IPS-15b (cell line): ENCODE data around the gene AURKAIP1.
"Not testable (repeated sequence)": the region's sequence is repeated elsewhere in the genome, so short reads cannot be mapped to it uniquely, and the experiment has no call there.

Source experiments
- H3K27me3 ChIP-seq: one replicate; pipeline ENCODE4 v1.6.1; 2013; ENCODE audit warnings: low read length; ENCODE audit not compliant: control insufficient read depth, insufficient read depth
- H3K36me3 ChIP-seq: one replicate; pipeline ENCODE4 v1.6.1; 2013; ENCODE audit warnings: low read length; ENCODE audit not compliant: control insufficient read depth, insufficient read depth
- H3K4me1 ChIP-seq: one replicate; pipeline ENCODE4 v1.6.1; 2013; ENCODE audit warnings: mild to moderate bottlenecking, low read length; ENCODE audit not compliant: control insufficient read depth, insufficient read depth
- H3K4me3 ChIP-seq: one replicate; pipeline ENCODE4 v1.5.1; 2013; ENCODE audit warnings: low read depth, low read length
- H3K9ac ChIP-seq: one replicate; pipeline ENCODE4 v1.6.1; 2013; ENCODE audit warnings: low read depth, mild to moderate bottlenecking, low read length
- H3K9me3 ChIP-seq: one replicate; pipeline ENCODE4 v1.6.1; 2013; ENCODE audit warnings: mild to moderate bottlenecking, low read length; ENCODE audit not compliant: control insufficient read depth, insufficient read depth

The AURKAIP1 gene

GRCh38 chr1:1393014-1393413, 18.0 kb upstream of the AURKAIP1 start:
- H3K36me3 ChIP-seq = peaks cover 74% of the 10 kb centered on the region
- H3K9me3 ChIP-seq = no peaks in the 10 kb centered on the region
- H3K27me3 ChIP-seq = no peaks in the 10 kb centered on the region
- H3K4me1 ChIP-seq = peaks cover 2% of the 10 kb centered on the region
- H3K4me3 ChIP-seq = no peak overlapping the region
- H3K9ac ChIP-seq = no peak overlapping the region

GRCh38 chr1:1391225-1391624, 16.2 kb upstream of the AURKAIP1 start:
- Histone ChIP-seq H3K4me3 (no peak overlapping the region), H3K4me1 (no peaks in the 10 kb centered on the region), H3K36me3 (peaks cover 79% of the 10 kb centered on the region), H3K27me3 (no peaks in the 10 kb centered on the region), H3K9me3 (no peaks in the 10 kb centered on the region), H3K9ac (no peak overlapping the region)

- H3K4me1 ChIP-seq = no peaks in the 10 kb centered on the region
- no peak overlapping the region for H3K4me3 ChIP-seq
- H3K9ac ChIP-seq = no peak overlapping the region
- H3K36me3 ChIP-seq = peaks cover 84% of the 10 kb centered on the region
- H3K27me3 ChIP-seq = no peaks in the 10 kb centered on the region
- H3K9me3 ChIP-seq = no peaks in the 10 kb centered on the region
Measured at GRCh38 chr1:1390675-1391074, 15.7 kb upstream of the AURKAIP1 start.

GRCh38 chr1:1388078-1388472, 13.1 kb upstream of the AURKAIP1 start:
- H3K4me1 ChIP-seq = no peaks in the 10 kb centered on the region
- no peak overlapping the region for H3K4me3 ChIP-seq
- H3K27me3 ChIP-seq = no peaks in the 10 kb centered on the region
- H3K36me3 ChIP-seq = peaks cover 69% of the 10 kb centered on the region
- no peaks in the 10 kb centered on the region for H3K9me3 ChIP-seq
- H3K9ac ChIP-seq = no peak overlapping the region

GRCh38 chr1:1387098-1388077, 12.4 kb upstream of the AURKAIP1 start:
- H3K4me1 ChIP-seq = no peaks in the 10 kb centered on the region
- no peak overlapping the region for H3K4me3 ChIP-seq
- no peaks in the 10 kb centered on the region for H3K27me3 ChIP-seq
- peaks cover 62% of the 10 kb centered on the region for H3K36me3 ChIP-seq
- H3K9me3 ChIP-seq = no peaks in the 10 kb centered on the region
- H3K9ac ChIP-seq = no peak overlapping the region

- Histone ChIP-seq H3K9me3 (no peaks in the 10 kb centered on the region), H3K27me3 (no peaks in the 10 kb centered on the region), H3K4me1 (no peaks in the 10 kb centered on the region), H3K36me3 (peaks cover 49% of the 10 kb centered on the region), H3K4me3 (no peak overlapping the region), H3K9ac (no peak overlapping the region)
Measured at GRCh38 chr1:1385931-1386330, 10.9 kb upstream of the AURKAIP1 start.

GRCh38 chr1:1385339-1385738, 10.3 kb upstream of the AURKAIP1 start:
- H3K4me3 ChIP-seq, H3K9ac ChIP-seq, H3K4me1 ChIP-seq, H3K9me3 ChIP-seq, H3K27me3 ChIP-seq: not testable (repeated sequence)
- H3K36me3 ChIP-seq = peaks cover 46% of the 10 kb centered on the region

- no peaks in the 10 kb centered on the region for H3K9me3 ChIP-seq
- no peak overlapping the region for H3K4me3 ChIP-seq
- H3K27me3 ChIP-seq = no peaks in the 10 kb centered on the region
- H3K36me3 ChIP-seq = peaks cover 11% of the 10 kb centered on the region
- no peaks in the 10 kb centered on the region for H3K4me1 ChIP-seq
- H3K9ac ChIP-seq = no peak overlapping the region
Measured at GRCh38 chr1:1381294-1381693, 6.3 kb upstream of the AURKAIP1 start.

- Histone ChIP-seq H3K4me3 (no peak overlapping the region), H3K9ac (no peak overlapping the region), H3K27me3 (no peaks in the 10 kb centered on the region), H3K4me1 (no peaks in the 10 kb centered on the region), H3K36me3 (peaks cover 7% of the 10 kb centered on the region), H3K9me3 (no peaks in the 10 kb centered on the region)
Measured at GRCh38 chr1:1380860-1381259, 5.9 kb upstream of the AURKAIP1 start.

- no peak overlapping the region for H3K4me3 ChIP-seq
- no peak overlapping the region for H3K9ac ChIP-seq
- no peaks in the 10 kb centered on the region for H3K27me3 ChIP-seq
Measured at GRCh38 chr1:1377540-1378205, 2.7 kb upstream of the AURKAIP1 start.

GRCh38 chr1:1376551-1377226, 1.7 kb upstream of the AURKAIP1 start:
- no peaks in the 10 kb centered on the region for H3K27me3 ChIP-seq
- H3K4me3 ChIP-seq = peak overlapping the region; percentile 91
- peaks cover 3% of the 10 kb centered on the region for H3K4me1 ChIP-seq
- no peak overlapping the region for H3K9ac ChIP-seq
- H3K36me3 ChIP-seq = peaks cover 15% of the 10 kb centered on the region
- H3K9me3 ChIP-seq = no peaks in the 10 kb centered on the region

More at GRCh38 chr1:1377540-1378205, 2.7 kb upstream of the AURKAIP1 start:
- Histone ChIP-seq H3K36me3 (peaks cover 12% of the 10 kb centered on the region), H3K9me3 (no peaks in the 10 kb centered on the region), H3K4me1 (peaks cover 3% of the 10 kb centered on the region)
